ENCODE results near the gene MYO3B. TPM values are rescaled to one million over a fixed set of nuclear protein-coding genes. Genes with fewer than 3 reads are reported as not detected.

Gene MYO3B
- polyA plus RNA-seq, 1 of the 3 experiments (the other 2 are of a cell fraction) = not detected

GRCh38 chr2:170255137-170255536 is 77.2 kb downstream of the MYO3B start:
- H3F3A ChIP-seq (replicated peaks; ENCODE audit: insufficient read depth) = no peaks in the 10 kb centered on the region
- no peaks in the 10 kb centered on the region for H3K79me2 ChIP-seq (ENCODE audit: insufficient read depth)
- no peaks in the 10 kb centered on the region for H3K36me3 ChIP-seq (replicated peaks in 1 of 2; ENCODE audit: control insufficient read depth in 1 of 2, insufficient read depth in 2 of 2, low read length in 1 of 2)
- H3K9me2 ChIP-seq = no peaks in the 10 kb centered on the region
- ChIA-PET POLR2A (no interaction called here), CTCF (no interaction called here)
- no peaks in the 10 kb centered on the region for H3K4me1 ChIP-seq (ENCODE audit: control insufficient read depth in 1 of 2, insufficient read depth in 2 of 2, low read depth in 1 of 2, low read length in 1 of 2)
- no peak overlapping the region for H3K4me3 ChIP-seq (ENCODE audit: low read depth in 2 of 2, low read length in 1 of 2)
- H3K4me2 ChIP-seq = no peak overlapping the region
- no peaks in the 10 kb centered on the region for H3K27me3 ChIP-seq (ENCODE audit: insufficient read depth)
- TF ChIP-seq EZH2phosphoT487 (IDR thresholded peaks at IDR 0.05; ENCODE audit: borderline replicate concordance, low read depth) = no peak
- H3K9ac ChIP-seq = no peak overlapping the region
- no peak for DNase-seq
- WGBS (ENCODE audit: low lambda C conversion rate) = 83% methylated on average over 1 of the region's 3 CpGs
- H3K9me3 ChIP-seq = no peaks in the 10 kb centered on the region
- H3K27ac ChIP-seq (ENCODE audit: low read depth in 2 of 2, low read length in 1 of 2) = no peak overlapping the region
- H2AFZ ChIP-seq (ENCODE audit: low read depth) = no peak overlapping the region
- H4K20me1 ChIP-seq (ENCODE audit: insufficient read depth) = no peaks in the 10 kb centered on the region

GRCh38 chr2:170255971-170256370 is 78.0 kb downstream of the MYO3B start:
- Histone ChIP-seq H3K9me3 (no peaks in the 10 kb centered on the region), H2AFZ (ENCODE audit: low read depth) (no peak overlapping the region), H3K27me3 (ENCODE audit: insufficient read depth) (no peaks in the 10 kb centered on the region), H3K79me2 (ENCODE audit: insufficient read depth) (no peaks in the 10 kb centered on the region), H3K9me2 (no peaks in the 10 kb centered on the region), H3K36me3 (replicated peaks in 1 of 2; ENCODE audit: control insufficient read depth in 1 of 2, insufficient read depth in 2 of 2, low read length in 1 of 2) (no peaks in the 10 kb centered on the region), H3F3A (replicated peaks; ENCODE audit: insufficient read depth) (no peaks in the 10 kb centered on the region), H3K4me1 (ENCODE audit: control insufficient read depth in 1 of 2, insufficient read depth in 2 of 2, low read depth in 1 of 2, low read length in 1 of 2) (no peaks in the 10 kb centered on the region), H3K4me3 (ENCODE audit: low read depth in 2 of 2, low read length in 1 of 2) (no peak overlapping the region), H3K4me2 (no peak overlapping the region), H3K27ac (ENCODE audit: low read depth in 2 of 2, low read length in 1 of 2) (no peak overlapping the region), H3K9ac (no peak overlapping the region), H4K20me1 (ENCODE audit: insufficient read depth) (no peaks in the 10 kb centered on the region)
- TF ChIP-seq EZH2phosphoT487 (IDR thresholded peaks at IDR 0.05; ENCODE audit: borderline replicate concordance, low read depth) (no peak), JUND (IDR thresholded peaks at IDR 0.05) (no peak), ZBTB33 (IDR thresholded peaks at IDR 0.05; ENCODE audit: borderline replicate concordance, low read depth) (no peak), FOXJ3 (CRISPR knock-in tag; IDR thresholded peaks at IDR 0.05) (no peak), YY1 (IDR thresholded peaks at IDR 0.05; ENCODE audit: low read depth) (no peak)
- ChIA-PET CTCF (no interaction called here), POLR2A (no interaction called here)
- 4% methylated on average over 1 of the region's 1 CpG for WGBS (ENCODE audit: low lambda C conversion rate)
- DNase-seq = no peak

- H3K27me3 ChIP-seq (ENCODE audit: insufficient read depth) = no peaks in the 10 kb centered on the region
- H3K4me3 ChIP-seq (ENCODE audit: low read depth in 2 of 2, low read length in 1 of 2) = no peak overlapping the region
- no peak overlapping the region for H3K27ac ChIP-seq (ENCODE audit: low read depth in 2 of 2, low read length in 1 of 2)
- H2AFZ ChIP-seq (ENCODE audit: low read depth) = no peak overlapping the region
- DNase-seq = no peak
- H3K9me2 ChIP-seq = no peaks in the 10 kb centered on the region
- no peak overlapping the region for H3K4me2 ChIP-seq
- WGBS (ENCODE audit: low lambda C conversion rate) = 28% methylated on average over 3 of the region's 3 CpGs
- ChIA-PET CTCF (interaction anchor here (0.8 to 1.1 kb wide), 3 partner anchors 34 to 434 kb away, joined by 3 to 4 read pairs (median 3); partner anchors contain the start of gene METTL5), POLR2A (no interaction called here)
- no peaks in the 10 kb centered on the region for H3K79me2 ChIP-seq (ENCODE audit: insufficient read depth)
- H3K9ac ChIP-seq = no peak overlapping the region
- no peaks in the 10 kb centered on the region for H4K20me1 ChIP-seq (ENCODE audit: insufficient read depth)
- no peaks in the 10 kb centered on the region for H3K9me3 ChIP-seq
- no peaks in the 10 kb centered on the region for H3K36me3 ChIP-seq (replicated peaks in 1 of 2; ENCODE audit: control insufficient read depth in 1 of 2, insufficient read depth in 2 of 2, low read length in 1 of 2)
- no peaks in the 10 kb centered on the region for H3K4me1 ChIP-seq (ENCODE audit: control insufficient read depth in 1 of 2, insufficient read depth in 2 of 2, low read depth in 1 of 2, low read length in 1 of 2)
- H3F3A ChIP-seq (replicated peaks; ENCODE audit: insufficient read depth) = no peaks in the 10 kb centered on the region
- TF ChIP-seq EZH2phosphoT487 (IDR thresholded peaks at IDR 0.05; ENCODE audit: borderline replicate concordance, low read depth) (no peak), ZBTB33 (IDR thresholded peaks at IDR 0.05; ENCODE audit: borderline replicate concordance, low read depth) (no peak), SMC3 (IDR thresholded peaks at IDR 0.05; ENCODE audit: low read depth, low read length) (no peak), GABPA (IDR thresholded peaks at IDR 0.05; ENCODE audit: low read depth) (no peak), NFIC (IDR thresholded peaks at IDR 0.05; ENCODE audit: borderline replicate concordance) (no peak), FOXJ3 (CRISPR knock-in tag; IDR thresholded peaks at IDR 0.05) (no peak), USF2 (IDR thresholded peaks at IDR 0.05; ENCODE audit: borderline replicate concordance, low read depth, low read length) (no peak), SIN3A (IDR thresholded peaks at IDR 0.05; ENCODE audit: borderline replicate concordance, low read depth, low read length) (no peak), MEF2A (IDR thresholded peaks at IDR 0.05; ENCODE audit: borderline replicate concordance, low read depth) (no peak), RAD21 (IDR thresholded peaks at IDR 0.05; ENCODE audit: low read length) (no peak), RFX5 (IDR thresholded peaks at IDR 0.05; ENCODE audit: low read length) (no peak)
Measured at GRCh38 chr2:170258382-170258781, 80.4 kb downstream of the MYO3B start.

Measured in SK-N-SH (cell line).